LNCAP (cell line): ENCODE measurements around the gene SFTA2.

Experiments used
- TF ChIP-seq, protein P1 (sequence below): fragments of 450-650 bp; IDR thresholded peaks from 2 replicates; pipeline ENCODE4 v1.5.1; 2017; ENCODE audit warnings: mild to moderate bottlenecking

The SFTA2 gene

GRCh38 chr6:30902709-30903108 lies 29.3 kb downstream of the SFTA2 start:
- TF ChIP-seq, protein P1, sequence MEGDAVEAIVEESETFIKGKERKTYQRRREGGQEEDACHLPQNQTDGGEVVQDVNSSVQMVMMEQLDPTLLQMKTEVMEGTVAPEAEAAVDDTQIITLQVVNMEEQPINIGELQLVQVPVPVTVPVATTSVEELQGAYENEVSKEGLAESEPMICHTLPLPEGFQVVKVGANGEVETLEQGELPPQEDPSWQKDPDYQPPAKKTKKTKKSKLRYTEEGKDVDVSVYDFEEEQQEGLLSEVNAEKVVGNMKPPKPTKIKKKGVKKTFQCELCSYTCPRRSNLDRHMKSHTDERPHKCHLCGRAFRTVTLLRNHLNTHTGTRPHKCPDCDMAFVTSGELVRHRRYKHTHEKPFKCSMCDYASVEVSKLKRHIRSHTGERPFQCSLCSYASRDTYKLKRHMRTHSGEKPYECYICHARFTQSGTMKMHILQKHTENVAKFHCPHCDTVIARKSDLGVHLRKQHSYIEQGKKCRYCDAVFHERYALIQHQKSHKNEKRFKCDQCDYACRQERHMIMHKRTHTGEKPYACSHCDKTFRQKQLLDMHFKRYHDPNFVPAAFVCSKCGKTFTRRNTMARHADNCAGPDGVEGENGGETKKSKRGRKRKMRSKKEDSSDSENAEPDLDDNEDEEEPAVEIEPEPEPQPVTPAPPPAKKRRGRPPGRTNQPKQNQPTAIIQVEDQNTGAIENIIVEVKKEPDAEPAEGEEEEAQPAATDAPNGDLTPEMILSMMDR = no peak

- TF ChIP-seq, protein P1 = no peak
Measured at GRCh38 chr6:30901436-30901835, 30.5 kb downstream of the SFTA2 start.

DNA sequence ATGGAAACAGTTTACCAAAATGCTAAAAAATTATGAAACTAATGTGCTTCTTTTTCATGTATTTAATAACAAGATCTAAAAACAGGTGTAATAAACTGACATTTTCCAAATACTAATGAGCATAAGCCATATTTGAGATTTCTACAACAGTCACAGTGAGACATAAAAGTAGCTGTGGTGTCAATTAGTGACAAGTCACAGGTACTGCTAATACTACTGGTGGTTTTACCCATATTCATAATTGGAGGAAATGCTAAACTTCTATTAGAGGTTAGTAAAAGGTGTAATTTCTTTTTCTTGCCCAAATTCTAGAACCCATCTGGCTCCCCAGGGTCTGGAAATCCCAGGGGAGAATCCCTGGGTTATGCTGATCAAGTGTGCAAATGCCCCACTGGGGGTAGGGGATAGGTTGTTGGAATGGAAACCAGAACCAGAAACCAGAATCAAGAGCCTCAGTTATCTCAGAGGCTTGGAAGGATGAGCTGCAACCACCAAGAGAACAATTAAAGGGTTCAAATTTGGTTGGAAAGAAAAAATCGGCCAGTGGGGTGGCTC lies 31.0 kb downstream of the SFTA2 start:
- TF ChIP-seq, protein P1 = no peak

GRCh38 chr6:30898750-30899360 lies 33.1 kb downstream of the SFTA2 start:
- TF ChIP-seq, protein P1 = no peak

DNA sequence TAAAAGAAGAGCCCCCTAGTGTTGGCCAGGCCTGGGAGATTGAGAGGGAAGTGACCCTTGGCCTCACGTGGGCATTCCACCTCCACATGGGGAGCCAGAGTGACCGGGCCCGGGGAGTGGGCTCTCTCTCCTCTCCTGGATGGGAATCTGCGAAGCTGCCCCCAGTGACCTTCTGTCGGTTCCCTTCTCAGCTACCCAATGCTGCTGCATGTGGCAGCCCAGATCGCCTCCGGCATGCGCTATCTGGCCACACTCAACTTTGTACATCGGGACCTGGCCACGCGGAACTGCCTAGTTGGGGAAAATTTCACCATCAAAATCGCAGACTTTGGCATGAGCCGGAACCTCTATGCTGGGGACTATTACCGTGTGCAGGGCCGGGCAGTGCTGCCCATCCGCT lies 34.1 kb downstream of the SFTA2 start:
- TF ChIP-seq, protein P1 = no peak

DNA sequence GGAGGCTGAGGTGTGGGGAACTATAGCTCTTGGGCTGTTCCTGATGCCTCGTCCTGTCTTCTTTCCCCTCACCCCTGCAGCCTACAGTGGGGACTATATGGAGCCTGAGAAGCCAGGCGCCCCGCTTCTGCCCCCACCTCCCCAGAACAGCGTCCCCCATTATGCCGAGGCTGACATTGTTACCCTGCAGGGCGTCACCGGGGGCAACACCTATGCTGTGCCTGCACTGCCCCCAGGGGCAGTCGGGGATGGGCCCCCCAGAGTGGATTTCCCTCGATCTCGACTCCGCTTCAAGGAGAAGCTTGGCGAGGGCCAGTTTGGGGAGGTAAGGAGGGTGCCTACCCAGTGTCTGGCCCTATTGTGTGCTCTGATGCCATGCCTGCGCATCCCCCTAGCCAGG lies 35.4 kb downstream of the SFTA2 start:
- TF ChIP-seq, protein P1 = no peak

DNA sequence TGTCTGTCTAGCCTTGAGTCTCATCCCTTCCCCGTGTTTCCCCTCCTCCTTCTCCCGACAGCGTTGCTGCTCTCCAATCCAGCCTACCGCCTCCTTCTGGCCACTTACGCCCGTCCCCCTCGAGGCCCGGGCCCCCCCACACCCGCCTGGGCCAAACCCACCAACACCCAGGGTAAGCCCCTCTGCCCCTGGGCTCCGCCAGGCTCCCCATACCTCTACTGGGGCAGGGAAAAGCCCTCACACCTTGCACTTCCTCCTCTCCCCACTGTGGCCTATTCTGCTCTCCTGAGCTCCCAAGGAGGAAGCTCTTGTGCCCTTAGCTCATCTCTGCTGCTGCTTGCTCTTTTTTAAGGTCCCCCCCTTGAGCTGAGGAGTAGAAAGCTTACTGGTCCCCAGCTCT lies 36.6 kb downstream of the SFTA2 start:
- TF ChIP-seq, protein P1 = no peak

DNA sequence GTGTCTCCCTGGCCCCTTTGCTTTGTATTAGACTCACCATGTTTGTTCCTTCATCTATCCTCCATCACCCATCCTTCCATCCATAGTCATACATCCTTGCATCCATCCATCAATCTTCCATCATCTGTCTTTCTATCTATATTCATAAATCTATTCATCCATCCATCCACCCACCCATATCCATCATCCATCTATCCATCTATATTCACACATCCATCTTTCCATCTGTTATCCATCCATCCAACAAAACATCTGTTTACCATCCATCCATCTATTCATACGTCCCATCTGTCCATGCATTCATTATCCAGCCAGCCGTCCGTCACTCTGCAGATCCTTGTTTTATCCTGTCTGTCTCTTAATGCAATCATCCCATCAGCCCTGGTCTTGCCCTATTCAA lies 37.0 kb downstream of the SFTA2 start:
- TF ChIP-seq, protein P1 = no peak
